Measurements from ENCODE around the gene HOMER2.

Gene HOMER2

GRCh38 chr15:82803793-82804574, 148.5 kb downstream of the HOMER2 start:
- TF ChIP-seq CTCF (conservative IDR thresholded peaks at IDR 0.05; ENCODE audit: low read length): no peak
- peak; percentile 36 for DNase-seq (ENCODE audit: low read depth)
- H3K4me3 ChIP-seq (ENCODE audit: low read length): no peak overlapping the region

- no peak for TF ChIP-seq CTCF (conservative IDR thresholded peaks at IDR 0.05; ENCODE audit: low read length)
- DNase-seq (ENCODE audit: low read depth): no peak
- no peak overlapping the region for H3K4me3 ChIP-seq (ENCODE audit: low read length)
Observed at GRCh38 chr15:82802497-82802896, 150.0 kb downstream of the HOMER2 start.

GRCh38 chr15:82799183-82799841, 153.2 kb downstream of the HOMER2 start:
- DNase-seq (ENCODE audit: low read depth): no peak
- no peak overlapping the region for H3K4me3 ChIP-seq (ENCODE audit: low read length)
- no peak for TF ChIP-seq CTCF (conservative IDR thresholded peaks at IDR 0.05; ENCODE audit: low read length)

All from AG10803 (cell line).